Measurements from ENCODE around the gene GHITM. TPM values are rescaled to one million over a fixed set of nuclear protein-coding genes. Genes with fewer than 3 reads are reported as not detected.

Gene GHITM
- total and polyA plus RNA-seq, 2 donors (not counting 1 experiment from before 2014, with no cell fraction given): 40.5 to 75.1 TPM

GRCh38 chr10:84095811-84096497 lies 43.4 kb upstream of the GHITM start:
- ChIA-PET CTCF (no interaction called here), POLR2A (no interaction called here)
- TF ChIP-seq CTCF (IDR thresholded peaks at IDR 0.05): no peak
- TF ChIP-seq EZH2 (IDR thresholded peaks at IDR 0.05; ENCODE audit: borderline replicate concordance, insufficient read depth, low read depth, low read length, poor library complexity, severe bottlenecking): no peak
- H3K4me3 Mint-ChIP-seq: no peak overlapping the region
- Histone ChIP-seq H4K20me1 (ENCODE audit: control insufficient read depth, insufficient read depth, low read length, poor library complexity, severe bottlenecking) (no peaks in the 10 kb centered on the region), H3K27ac (ENCODE audit: low read length in 2 of 2) (no peak overlapping the region), H2AFZ (ENCODE audit: insufficient read depth, low read depth, low read length, poor library complexity, severe bottlenecking) (no peak overlapping the region), H3K4me3 (ENCODE audit: control extremely low read depth in 1 of 5, extremely low read depth in 1 of 5, insufficient read depth in 1 of 5, low read depth in 2 of 5, low read length in 4 of 5) (no peak overlapping the region), H3K9me3 (ENCODE audit: control extremely low read depth in 1 of 3, control insufficient read depth in 2 of 3, insufficient read depth in 1 of 3, low read length in 2 of 3) (no peaks in the 10 kb centered on the region), H3K36me3 (replicated peaks in 1 of 2; ENCODE audit: control extremely low read depth in 1 of 2, control insufficient read depth in 1 of 2, extremely low read depth in 1 of 2, insufficient read depth in 2 of 2, low read length in 1 of 2) (no peaks in the 10 kb centered on the region), H3K27me3 (replicated peaks in 1 of 4; ENCODE audit: control extremely low read depth in 1 of 4, control insufficient read depth in 3 of 4, insufficient read depth in 4 of 4, low read length in 3 of 4) (no peaks in the 10 kb centered on the region), H3K4me1 (ENCODE audit: control insufficient read depth in 2 of 2, insufficient read depth in 2 of 2, low read length in 2 of 2) (no peaks in the 10 kb centered on the region), H3K9ac (ENCODE audit: low read length) (no peak overlapping the region), H3K79me2 (ENCODE audit: control insufficient read depth, insufficient read depth, low read length) (no peaks in the 10 kb centered on the region), H3K4me2 (replicated peaks; ENCODE audit: low read depth, low read length, poor library complexity, severe bottlenecking) (no peak overlapping the region)
- no peak for ATAC-seq (ENCODE audit: low read depth)
- H3K27me3 Mint-ChIP-seq: peaks cover 6% of the 10 kb centered on the region
- no peaks in the 10 kb centered on the region for H3K4me1 Mint-ChIP-seq
- no peak for DNase-seq
- no peak overlapping the region for H3K27ac Mint-ChIP-seq
- 57% methylated on average over 2 of the region's 4 CpGs for WGBS (ENCODE audit: insufficient coverage)
- H3K9me3 Mint-ChIP-seq (ENCODE audit: insufficient read depth): no peaks in the 10 kb centered on the region
- intact Hi-C loops (cut with micrococcal nuclease): no loop called here

GRCh38 chr10:84097787-84098353 lies 41.4 kb upstream of the GHITM start:
- no peak overlapping the region for H3K4me3 ChIP-seq (ENCODE audit: control extremely low read depth in 1 of 5, extremely low read depth in 1 of 5, insufficient read depth in 1 of 5, low read depth in 2 of 5, low read length in 4 of 5)
- no peaks in the 10 kb centered on the region for H3K79me2 ChIP-seq (ENCODE audit: control insufficient read depth, insufficient read depth, low read length)
- CTCF ChIA-PET: no interaction called here
- POLR2A ChIA-PET: no interaction called here
- H3K9me3 ChIP-seq (ENCODE audit: control extremely low read depth in 1 of 3, control insufficient read depth in 2 of 3, insufficient read depth in 1 of 3, low read length in 2 of 3): no peaks in the 10 kb centered on the region
- H3K4me2 ChIP-seq (replicated peaks; ENCODE audit: low read depth, low read length, poor library complexity, severe bottlenecking): no peak overlapping the region
- no peak overlapping the region for H3K9ac ChIP-seq (ENCODE audit: low read length)
- Mint-ChIP-seq H3K4me1 (no peaks in the 10 kb centered on the region), H3K27me3 (peaks cover 6% of the 10 kb centered on the region), H3K4me3 (no peak overlapping the region), H3K27ac (no peak overlapping the region), H3K9me3 (ENCODE audit: insufficient read depth) (no peaks in the 10 kb centered on the region)
- no peaks in the 10 kb centered on the region for H3K27me3 ChIP-seq (replicated peaks in 1 of 4; ENCODE audit: control extremely low read depth in 1 of 4, control insufficient read depth in 3 of 4, insufficient read depth in 4 of 4, low read length in 3 of 4)
- TF ChIP-seq EZH2 (IDR thresholded peaks at IDR 0.05; ENCODE audit: borderline replicate concordance, insufficient read depth, low read depth, low read length, poor library complexity, severe bottlenecking) (no peak), CTCF (IDR thresholded peaks at IDR 0.05) (peak; percentile 26)
- no peak overlapping the region for H2AFZ ChIP-seq (ENCODE audit: insufficient read depth, low read depth, low read length, poor library complexity, severe bottlenecking)
- no peaks in the 10 kb centered on the region for H3K4me1 ChIP-seq (ENCODE audit: control insufficient read depth in 2 of 2, insufficient read depth in 2 of 2, low read length in 2 of 2)
- intact Hi-C loops (cut with micrococcal nuclease): no loop called here
- ATAC-seq (ENCODE audit: low read depth) (no peak), DNase-seq (no peak)
- H3K36me3 ChIP-seq (replicated peaks in 1 of 2; ENCODE audit: control extremely low read depth in 1 of 2, control insufficient read depth in 1 of 2, extremely low read depth in 1 of 2, insufficient read depth in 2 of 2, low read length in 1 of 2): no peaks in the 10 kb centered on the region
- no CpG with 5 or more reads among the region's 4 CpGs for WGBS (ENCODE audit: insufficient coverage)
- H4K20me1 ChIP-seq (ENCODE audit: control insufficient read depth, insufficient read depth, low read length, poor library complexity, severe bottlenecking): no peaks in the 10 kb centered on the region
- H3K27ac ChIP-seq (ENCODE audit: low read length in 2 of 2): no peak overlapping the region
